GM19372 (cell line): ENCODE measurements around the gene KLHL12.
"Not testable (repeated sequence)": the region's sequence is repeated elsewhere in the genome, so short reads cannot be mapped to it uniquely, and the experiment has no call there.

Experiments
- ATAC-seq: cut with Tn5 transposase; IDR thresholded peaks from one replicate; pipeline ENCODE4 v1.9.1; 2021; ENCODE audit warnings: mild to moderate bottlenecking, low read depth, moderate library complexity; ENCODE audit not compliant: unreplicated experiment

Gene KLHL12

DNA sequence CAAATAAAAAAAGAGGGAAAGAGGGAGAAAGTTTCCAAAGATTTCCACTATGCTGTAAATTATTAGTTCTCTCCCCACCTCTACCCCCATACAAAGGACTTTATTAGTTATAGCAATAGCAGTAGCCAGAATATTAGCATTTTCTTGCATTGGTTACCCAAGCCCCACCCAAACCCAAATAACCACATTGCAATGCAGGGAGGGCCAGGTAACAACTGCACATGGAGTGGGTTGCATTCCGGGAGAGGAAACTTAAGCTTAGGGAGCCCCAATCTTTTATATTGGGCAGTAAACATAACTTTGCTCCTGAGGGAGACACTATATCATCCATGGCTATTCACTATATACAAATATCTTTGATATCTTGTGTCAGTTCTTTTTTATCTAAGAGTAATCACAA, 25.1 kb upstream of the KLHL12 start:
- no peak for ATAC-seq

DNA sequence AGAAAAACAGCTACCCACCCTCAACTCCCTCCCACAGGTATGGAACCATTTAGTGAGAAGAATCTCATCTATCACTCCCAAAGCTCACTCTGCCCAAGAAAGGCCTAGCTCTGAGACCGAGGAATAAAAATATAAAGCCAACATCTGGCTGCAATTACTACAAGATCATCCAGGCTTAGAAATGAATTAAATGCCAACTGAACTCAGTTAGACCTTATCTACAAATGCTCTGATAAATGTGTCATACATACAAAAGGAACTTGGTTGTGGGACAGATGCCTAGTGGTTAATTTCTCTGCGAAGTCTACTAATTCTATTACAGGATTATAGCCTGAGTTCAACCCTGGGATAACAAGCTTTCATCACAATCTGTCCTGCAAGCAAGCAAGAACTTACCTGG, 24.4 kb upstream of the KLHL12 start:
- ATAC-seq = no peak

DNA sequence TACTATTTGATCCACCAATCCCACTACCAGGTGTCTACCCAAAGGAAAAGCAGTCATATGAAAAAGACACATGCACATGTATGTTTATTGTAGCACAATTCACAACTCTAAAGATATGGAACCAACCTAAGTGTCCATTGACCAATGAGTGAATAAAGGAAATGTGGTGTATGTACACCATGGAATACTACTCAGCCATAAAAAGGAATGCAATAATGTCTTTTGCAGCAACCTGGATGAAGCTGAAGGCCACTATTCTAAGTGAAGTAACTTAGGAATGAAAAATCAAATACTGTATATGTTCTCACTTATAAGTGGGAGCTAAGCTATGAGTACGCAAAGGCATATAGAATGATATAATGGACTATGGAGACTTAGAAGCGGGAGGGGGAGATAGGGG, 18.4 kb upstream of the KLHL12 start:
- no peak for ATAC-seq

DNA sequence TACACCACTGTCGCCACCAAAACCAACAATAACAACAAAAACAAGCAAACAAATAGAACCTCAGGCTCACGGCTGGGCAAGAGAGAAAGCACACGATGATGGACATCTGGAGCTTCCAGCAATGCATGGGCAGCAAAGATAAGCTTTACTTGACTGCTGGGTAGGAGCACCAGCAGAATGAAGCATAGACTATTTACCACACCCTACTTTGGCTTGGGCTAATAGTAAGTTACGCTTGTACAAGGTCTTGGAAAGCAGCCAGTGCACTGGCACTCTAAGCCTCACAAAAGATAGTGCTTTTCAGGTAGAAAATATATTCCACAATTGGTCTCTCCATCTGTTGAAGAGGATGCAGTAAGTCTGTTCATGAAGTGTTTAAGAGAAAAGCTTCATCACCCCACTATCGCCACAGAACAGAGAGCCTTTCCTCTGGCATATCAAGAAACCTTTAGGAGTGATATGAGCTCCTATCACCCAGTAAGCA, 17.4 kb upstream of the KLHL12 start:
- ATAC-seq = no peak

DNA sequence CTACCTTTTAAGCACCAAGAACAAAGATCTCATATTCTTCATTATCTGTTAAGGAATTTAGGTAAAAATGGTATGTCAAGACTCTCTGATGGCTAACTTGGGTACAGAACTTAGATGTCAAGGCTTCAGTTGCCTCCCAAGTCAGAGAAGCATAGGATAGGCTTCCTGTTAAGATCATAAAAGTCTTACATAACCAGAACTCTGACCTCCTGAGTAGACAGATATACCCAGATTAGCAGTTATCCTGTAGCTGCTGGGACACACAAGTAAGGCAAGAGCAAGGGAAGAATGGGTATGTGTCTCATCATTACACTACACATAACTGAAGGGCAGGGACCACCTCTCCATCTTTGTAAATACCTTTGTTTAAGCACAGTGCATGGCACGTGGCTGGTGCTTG, 15.4 kb upstream of the KLHL12 start:
- no peak for ATAC-seq

DNA sequence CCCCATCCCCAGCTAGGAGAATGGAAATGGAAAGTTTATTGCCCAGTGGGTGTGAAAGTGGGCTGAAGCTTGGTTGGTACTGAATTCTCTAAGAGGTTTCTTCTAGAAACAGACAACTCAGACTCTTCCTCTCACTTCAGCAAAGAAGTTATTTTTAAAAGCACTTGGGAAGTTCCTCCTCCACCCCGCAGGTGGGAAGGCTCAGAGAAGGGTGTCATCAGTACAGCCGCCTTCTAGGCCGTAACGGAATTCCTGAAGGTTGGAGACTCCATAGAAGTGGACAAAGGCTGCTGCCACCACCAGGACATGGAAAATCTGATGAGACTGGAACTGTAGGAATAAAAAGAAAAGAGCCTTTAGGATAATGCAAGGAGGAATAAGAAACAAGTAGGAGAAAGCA, 14.3 kb upstream of the KLHL12 start:
- no peak for ATAC-seq

DNA sequence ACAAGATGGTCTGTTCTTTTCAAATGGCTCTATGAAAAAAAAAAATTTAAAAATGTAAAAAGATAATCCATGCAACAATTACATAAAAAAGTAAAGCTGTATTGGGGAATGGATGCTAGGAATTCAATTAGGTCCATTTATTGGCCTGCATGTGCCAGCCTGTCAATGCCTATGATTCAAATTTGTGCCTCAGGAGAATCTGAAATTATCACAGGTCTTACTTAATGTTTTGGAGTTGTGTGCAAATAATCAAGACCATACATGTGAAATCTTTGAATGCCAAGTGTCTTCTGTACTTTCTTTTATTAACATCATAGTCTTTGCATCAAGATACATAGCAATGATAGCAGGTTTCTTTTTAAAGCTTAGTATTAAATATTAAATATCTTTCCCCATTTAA, 13.5 kb upstream of the KLHL12 start:
- no peak for ATAC-seq

DNA sequence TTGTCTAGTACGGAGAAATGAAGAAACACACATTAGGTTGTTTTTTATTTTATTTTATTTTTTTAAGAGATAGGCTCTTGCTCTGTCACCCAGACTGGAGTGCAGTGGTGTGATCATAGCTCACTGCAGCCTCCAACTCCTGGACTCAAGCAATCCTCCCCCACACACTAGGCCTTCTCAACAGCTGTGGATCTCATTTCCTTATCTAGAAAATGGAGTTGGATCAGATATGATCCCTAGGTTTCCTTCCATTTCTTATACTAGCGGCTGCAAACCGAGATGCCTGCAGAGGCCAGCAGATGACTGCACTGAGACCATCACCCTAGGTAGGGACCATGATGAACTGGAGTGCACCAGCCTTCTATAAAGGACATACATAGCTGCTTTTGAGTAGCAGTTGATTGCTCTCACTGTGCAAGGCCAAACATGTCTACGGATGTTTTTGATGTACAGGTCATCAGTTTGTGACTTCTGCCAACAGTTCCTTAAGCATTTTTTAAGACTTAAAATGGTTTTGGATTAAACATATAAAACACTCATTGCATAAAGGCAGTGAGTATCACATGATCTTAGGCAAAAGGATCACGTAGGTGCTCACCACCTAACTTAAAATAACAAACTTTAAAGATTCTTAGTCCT, 11.4 kb upstream of the KLHL12 start:
- no peak for ATAC-seq

DNA sequence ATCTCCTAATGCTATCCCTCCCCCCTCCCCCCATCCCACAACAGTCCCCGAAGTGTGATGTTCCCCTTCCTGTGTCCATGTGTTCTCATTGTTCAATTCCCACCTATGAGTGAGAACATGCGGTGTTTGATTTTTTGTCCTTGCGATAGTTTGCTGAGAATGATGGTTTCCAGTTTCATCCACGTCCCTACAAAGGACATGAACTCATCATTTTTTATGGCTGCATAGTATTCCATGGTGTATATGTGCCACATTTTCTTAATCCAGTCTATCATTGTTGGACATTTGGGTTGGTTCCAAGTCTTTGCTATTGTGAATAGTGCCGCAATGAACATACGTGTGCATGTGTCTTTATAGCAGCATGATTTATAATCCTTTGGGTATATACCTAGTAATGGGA, 9.4 kb upstream of the KLHL12 start:
- not testable (repeated sequence) for ATAC-seq

DNA sequence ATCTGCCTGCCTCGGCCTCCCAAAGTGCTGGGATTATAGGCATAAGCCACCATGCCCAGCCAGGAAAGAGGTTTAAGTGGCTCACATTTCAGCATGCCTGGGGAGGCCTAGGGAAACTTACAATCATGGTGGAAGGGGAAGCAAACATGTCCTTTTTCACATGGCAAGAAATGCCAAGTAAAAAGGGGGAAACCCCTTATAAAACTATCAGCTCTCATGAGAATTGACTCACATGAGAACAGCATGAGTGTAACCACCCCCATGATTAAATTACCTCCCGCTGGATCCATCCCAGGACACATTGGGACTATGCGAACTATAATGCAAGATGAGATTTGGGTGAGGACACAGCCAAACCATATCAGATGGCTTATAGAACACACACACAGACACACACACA, 8.8 kb upstream of the KLHL12 start:
- ATAC-seq = no peak

DNA sequence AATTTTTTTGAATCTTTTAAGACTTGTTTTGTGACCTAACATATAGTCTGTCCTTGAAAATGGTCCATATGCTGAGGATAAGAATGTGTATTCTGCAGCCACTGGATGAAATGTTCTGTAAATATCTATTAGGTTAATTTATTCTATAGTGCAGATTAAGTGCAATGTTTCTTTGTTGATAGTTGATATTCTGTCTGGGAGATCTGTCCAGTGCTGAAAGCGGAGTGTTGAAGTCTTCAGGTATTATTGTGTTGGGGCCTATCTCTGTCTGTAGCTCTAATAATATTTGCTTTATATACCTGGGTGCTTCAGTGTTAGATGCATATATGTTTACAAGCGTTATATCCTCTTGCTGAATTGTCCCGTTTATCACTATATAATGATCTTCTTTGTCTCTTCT, 7.7 kb upstream of the KLHL12 start:
- ATAC-seq = no peak

DNA sequence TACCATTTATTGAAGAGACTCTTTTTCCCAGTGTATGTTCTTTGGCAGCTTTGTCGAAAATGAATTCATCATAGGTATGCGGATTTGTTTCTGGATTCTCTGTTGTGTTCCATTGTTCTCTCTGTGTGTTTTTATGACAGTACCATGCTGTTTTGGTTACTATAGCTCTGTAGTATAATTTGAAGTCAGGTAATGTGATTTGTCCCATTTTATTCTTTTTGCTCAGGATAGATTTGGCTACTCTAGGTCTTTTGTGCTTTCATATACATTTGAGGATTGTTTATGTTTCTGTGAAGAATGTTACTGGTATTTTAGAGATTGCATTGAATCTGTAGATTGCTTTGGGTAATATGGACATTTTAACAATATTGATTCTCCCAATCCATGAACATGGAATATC, 5.4 kb upstream of the KLHL12 start:
- ATAC-seq = no peak

DNA sequence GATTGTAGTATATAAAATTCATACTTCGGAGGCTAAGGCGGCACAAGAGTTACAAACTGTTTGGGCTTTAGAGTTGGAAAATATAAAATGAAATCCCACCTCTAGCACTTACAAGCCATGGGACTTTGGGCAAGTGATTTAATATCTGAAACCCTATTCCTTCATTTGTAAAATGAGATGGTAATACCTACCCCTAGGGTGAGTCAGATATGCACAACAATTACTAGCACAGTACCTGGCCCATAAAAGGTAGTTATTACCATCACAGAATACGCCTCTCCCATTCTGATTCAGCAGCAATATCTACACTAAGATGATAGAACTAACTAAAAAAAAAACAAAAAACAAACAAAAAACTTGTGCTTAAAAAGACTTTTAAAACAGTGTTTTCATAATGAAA, 3.5 kb downstream of the KLHL12 start:
- ATAC-seq = no peak

DNA sequence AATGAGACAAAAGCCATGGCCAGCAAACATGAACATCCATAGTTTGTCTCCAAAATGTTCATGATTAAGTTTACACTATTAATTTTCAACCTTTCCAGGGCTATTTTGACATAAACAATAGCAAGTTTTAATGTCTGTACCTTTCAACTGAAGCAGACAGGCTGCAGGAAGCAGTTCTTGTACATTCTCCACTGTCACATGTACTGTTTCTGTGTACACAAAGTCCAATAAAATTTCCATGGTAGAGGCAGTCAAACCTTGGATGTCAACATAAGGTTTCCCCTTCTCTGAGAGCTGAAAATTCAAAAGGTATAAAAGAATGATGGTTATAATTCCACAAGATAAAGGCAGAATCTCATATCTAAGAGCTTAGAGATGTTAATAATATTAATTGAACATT, 7.4 kb downstream of the KLHL12 start:
- no peak for ATAC-seq

DNA sequence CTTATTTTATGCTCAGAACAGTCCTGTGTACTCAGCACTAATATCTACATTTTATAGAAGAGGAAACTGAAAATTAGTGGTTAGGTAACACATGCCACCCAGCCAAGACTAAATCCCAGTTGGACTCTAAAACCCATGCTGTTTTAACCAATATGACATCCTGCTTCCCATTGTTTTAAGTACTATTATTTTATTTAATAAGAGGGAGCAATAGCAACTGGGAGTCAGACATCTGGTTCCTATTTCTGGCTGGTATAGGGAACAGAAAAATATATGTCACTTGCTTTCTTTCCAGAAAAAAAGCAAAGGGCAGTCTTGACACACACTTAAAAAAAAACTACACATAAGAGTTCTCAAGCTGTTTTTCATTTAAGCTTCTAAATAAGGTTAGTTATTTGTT, 11.9 kb downstream of the KLHL12 start:
- ATAC-seq = no peak

DNA sequence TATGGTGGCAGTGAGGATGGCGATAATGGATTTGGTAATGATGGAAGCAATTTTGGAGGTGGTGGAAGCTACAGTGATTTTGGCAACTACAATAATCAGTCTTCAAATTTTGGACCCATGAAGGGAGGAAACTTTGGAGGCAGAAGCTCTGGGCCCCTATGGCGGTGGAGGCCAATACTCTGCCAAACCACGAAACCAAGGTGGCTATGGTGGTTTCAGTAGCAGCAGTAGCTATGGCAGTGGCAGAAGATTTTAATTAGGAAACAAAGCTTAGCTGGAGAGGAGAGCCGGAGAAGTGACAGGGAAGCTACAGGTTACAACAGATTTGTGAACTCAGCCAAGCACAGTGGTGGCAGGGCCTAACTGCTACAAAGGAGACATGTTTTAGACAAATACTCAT, 14.6 kb downstream of the KLHL12 start:
- not testable (repeated sequence) for ATAC-seq

DNA sequence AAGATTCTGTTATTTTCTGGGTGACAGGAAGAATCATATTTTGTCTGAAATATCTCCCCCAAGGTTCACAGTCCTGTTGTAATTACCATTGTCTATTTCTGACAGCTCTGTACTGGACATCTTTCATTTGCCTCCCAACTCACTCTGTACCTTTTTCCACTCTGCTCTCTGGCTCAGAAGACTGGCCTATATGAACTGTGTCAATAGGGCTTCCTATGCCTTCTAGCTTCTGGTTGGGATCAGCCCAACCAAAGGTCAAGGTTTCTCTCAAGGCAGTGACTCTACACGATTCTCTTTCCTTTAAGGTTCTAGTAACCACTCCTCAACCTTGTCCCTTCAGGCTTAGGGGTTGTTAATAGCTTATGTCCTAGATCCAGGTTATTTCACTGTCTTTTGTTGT, 17.5 kb downstream of the KLHL12 start:
- no peak for ATAC-seq

DNA sequence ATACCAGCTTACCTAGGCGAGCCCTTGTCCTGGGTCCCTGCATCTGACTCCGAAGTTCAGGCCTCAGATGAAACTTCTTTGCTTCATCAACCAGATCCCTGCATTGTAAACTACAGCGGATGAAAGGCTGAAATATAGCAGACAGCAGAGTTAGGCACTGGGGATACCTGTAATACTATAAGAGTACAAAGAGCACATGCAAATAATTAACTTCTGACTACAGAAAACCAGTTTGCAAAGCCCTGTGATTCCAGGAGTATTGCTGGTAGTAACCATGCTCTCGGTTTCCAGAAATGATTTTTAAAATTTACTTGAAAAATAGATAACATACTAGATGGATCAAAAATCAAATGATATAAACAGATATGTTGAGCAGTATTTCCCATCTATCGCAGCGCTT, 18.0 kb downstream of the KLHL12 start:
- no peak for ATAC-seq

DNA sequence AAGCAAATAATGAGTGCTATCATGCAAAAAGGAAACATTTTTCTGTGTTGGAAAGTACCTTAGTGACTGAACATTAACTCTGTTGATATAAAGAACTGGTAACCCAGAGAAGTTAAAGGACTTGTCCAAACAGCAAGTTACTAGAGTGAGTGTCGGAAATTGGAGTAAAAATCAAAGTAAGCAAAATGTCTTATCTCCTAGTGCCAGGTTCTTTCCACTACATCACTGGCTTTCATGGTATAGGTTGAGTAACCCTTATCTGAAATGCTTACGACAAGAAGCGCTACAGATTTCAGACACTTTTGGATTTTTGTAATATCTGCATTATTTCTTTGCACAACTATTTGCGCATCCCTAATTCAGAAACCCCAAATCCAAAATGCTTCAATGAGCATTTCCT, 21.7 kb downstream of the KLHL12 start:
- ATAC-seq = no peak

DNA sequence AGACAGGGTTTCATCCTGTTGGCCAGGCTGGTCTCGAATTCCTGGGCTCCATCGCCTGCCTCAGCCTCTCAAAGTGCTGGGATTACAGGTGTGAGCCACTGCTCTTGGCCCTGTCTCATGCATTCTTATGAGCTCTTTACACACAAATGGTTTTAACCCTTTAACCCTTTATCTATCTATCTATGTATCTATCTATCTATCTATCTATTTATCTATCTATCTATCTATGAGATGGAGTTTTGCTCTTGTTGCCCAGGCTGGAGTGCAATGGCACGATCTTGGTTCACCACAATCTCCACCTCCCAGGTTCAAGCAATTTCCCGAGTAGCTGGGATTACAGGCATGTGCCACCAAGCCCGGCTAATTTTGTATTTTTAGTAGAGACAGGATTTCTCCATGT, 23.2 kb downstream of the KLHL12 start:
- ATAC-seq = not testable (repeated sequence)

DNA sequence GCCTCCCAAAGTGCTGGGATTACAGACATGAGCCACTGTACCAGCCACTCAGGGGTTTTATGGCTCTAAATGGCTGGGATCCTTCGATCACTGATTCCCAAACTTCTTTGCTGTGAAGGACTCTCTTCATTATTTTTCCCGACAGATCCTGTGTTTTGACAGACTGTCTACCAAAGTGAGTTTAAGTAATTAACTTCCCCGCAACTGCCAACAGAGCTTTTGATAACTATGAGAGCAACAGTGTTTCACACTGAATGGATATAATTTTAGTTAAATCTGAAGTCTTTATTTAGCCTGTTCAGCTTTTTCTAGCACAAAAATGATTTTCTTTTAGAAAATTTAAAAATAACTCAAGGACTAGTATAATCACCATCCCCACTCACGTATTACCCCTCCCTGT, 25.5 kb downstream of the KLHL12 start:
- no peak for ATAC-seq

DNA sequence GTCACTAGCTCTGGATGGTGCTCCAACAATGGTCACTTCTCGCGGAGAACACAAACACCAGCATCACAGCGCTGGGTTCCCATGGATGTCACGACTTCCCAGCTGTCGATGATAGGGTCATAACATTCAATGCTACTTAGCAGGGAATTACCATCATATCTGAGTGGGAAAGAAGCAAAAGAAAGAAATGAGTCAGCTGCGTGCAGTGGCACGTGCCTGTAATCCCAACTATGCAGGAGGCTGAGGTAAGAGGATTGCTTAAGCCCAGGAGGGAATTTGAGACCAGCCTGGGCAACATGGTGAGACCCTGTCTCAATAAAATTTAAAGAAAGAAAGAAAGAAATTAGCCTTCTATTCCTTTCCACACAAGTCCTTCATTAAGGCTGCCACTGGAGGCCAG, 34.5 kb downstream of the KLHL12 start:
- no peak for ATAC-seq

DNA sequence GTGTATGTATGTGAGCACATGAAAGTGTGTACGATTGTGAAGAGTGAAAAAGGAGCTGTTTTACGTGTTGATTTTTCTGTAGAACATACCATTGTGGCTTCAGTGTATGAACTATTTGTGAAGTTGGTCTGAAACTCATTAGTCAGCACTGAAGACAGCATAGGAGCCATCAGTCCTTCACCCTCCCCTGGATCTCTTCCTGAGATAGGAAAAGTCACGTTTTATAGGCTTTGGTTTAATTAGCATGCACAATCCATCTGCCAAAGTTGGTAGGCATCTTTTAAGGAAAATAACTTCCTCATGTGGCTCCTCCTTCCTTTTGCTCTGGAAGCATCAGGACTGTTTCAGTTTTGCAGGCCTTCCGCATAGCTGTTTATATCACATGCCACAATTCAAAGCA, 36.6 kb downstream of the KLHL12 start:
- ATAC-seq = no peak
